Choroid plexus epithelial cell (primary cell): ENCODE data around the gene H6PD.
A peak's percentile ranks its signal among the peaks of the same experiment; 100 is the strongest.

Source experiments
- DNase-seq: peaks from one replicate; pipeline ENCODE4 v3.0.0-alpha.2; 2010; ENCODE audit warnings: low read depth
- H3K4me3 ChIP-seq: 2 replicates; pipeline ENCODE4 v1.5.1; 2011; ENCODE audit warnings: low read depth, mild to moderate bottlenecking, control low read depth, low read length, moderate library complexity
- CTCF ChIP-seq: conservative IDR thresholded peaks from 2 replicates; pipeline ENCODE4 v1.5.1; 2011; ENCODE audit warnings: low read depth, mild to moderate bottlenecking, control low read depth, inconsistent platforms, low read length, moderate library complexity

H6PD gene

GRCh38 chr1:9269721-9270120 is 35.1 kb downstream of the H6PD start:
- no peak overlapping the region for H3K4me3 ChIP-seq
- no peak for DNase-seq
- TF ChIP-seq CTCF: no peak

DNA sequence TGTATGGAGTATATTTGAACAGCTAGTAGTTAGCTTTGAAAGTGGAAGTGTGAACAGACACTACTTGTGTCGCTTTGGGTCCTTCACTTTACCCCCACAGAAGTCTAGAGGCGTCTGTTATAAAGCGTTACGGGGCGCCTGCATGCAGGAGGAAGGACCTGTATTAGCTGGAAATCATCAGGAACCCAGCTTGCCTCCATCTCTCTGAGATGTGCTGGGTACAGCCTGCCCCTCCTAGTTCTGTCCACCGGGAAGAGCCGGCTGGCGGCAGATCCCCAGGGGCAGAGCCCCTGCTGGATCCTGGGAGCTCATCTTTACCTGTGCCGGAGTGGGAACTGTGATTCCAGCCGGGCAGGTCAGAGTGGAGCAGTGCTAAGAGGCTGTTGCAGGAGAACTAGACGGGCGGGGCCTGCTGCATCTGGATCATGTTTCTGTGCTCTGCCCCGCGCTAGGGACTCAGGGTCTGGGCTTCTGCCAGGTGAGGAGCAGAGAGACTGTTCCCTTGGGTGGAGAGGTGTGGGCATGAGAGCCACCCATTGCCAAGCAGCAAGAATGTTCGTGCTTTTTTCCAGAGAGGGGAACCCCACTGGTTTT is 35.8 kb downstream of the H6PD start:
- TF ChIP-seq CTCF: no peak
- H3K4me3 ChIP-seq: no peak overlapping the region
- DNase-seq: no peak

DNA sequence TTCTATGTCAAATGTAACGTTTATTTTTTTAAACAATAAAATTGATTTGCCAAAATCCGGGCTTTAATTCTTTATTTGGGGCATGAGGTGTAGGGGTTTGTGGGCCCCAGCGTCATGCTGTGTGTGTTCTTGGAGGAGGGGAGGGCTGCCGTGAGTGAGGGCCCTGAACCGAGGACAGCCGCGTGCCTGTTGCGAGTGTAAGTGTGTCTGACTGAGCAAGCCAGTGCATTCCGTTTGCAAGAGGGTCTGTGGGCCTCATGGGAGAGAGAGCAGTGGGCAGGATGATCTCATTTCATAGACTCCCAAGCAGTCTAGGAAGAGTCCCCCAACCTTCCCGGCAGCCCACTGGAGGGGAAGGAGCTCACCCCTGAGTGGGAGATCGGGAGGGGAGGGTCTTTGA is 36.7 kb downstream of the H6PD start:
- TF ChIP-seq CTCF: no peak
- H3K4me3 ChIP-seq: no peak overlapping the region
- no peak for DNase-seq

DNA sequence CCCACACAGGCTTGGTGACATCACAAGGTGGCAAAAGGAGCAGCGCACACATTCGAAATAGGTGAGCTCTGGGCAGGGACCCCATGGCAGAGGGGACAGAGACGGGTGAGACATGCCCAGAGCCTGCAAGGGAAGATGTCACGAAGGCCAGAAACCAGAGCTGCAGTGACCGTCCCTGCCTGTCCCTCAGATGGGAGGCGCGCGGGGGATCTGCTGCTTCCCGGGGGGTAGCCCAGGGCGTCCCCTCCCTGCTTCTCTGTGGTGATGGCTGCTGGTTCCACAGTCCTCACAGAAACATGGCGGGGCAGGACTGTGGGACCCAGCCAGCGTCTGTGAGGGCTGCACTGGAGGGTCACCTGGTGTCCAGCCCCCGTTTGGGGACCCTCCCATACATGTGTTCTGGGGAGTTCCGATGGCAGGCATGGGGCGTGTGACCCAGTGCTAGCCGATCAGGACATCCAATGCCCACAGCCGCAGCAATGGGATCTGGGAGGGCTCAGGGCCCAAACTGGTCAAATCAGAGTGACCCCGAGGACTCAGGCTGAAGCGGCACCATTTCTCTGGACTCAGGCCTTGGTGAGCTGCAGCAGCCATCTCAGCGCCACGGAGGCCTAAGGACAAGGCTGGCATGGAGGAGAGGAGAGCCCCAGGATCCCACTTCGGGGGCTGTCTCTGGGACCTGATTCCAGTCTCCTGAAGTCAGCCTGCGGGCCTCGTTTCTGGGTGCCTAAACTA is 37.5 kb downstream of the H6PD start:
- DNase-seq: no peak
- no peak for TF ChIP-seq CTCF
- H3K4me3 ChIP-seq: no peak overlapping the region

DNA sequence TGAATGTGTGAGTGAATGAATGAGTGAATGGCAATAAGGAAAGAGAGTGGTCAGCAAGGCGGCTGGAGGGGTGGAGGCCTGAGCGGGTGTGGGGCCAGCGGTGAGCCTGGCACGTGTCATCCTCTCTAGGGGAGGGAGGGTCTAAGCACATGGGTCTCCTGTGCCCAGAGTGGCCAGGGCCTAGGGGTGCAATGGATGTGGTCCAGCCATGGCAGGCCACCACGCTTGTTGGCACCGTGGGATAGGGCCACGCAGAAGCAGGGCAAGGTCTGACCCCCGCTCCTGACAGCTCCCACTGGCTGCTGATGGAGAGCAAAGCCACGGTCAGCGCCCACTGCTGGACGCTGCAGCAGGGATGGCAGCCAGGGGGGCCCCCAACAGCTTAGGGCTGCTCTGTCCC is 38.6 kb downstream of the H6PD start:
- DNase-seq: no peak
- TF ChIP-seq CTCF: peak; percentile 20
- H3K4me3 ChIP-seq: no peak overlapping the region

DNA sequence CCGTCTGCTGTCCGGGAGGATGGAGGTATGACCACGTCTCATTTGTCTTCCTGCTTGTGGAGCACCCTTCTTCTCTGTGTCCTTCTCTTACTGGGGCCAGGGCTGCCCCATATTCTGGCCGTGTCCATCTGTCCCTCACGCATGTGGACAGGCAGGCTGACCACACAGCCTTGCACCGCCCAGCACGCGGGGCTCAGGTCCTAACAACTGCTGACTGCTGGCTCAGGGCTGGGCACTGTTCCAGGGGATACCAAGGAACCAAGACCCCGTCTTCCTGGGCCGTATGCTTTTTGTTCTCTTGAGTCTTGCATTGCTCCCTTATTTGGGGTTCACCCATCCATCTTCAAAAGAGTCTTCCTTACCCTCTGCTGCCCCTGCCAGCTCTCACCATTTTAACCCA is 40.6 kb downstream of the H6PD start:
- DNase-seq: peak; percentile 54
- TF ChIP-seq CTCF: no peak
- H3K4me3 ChIP-seq: no peak overlapping the region

- DNase-seq: peak; percentile 81
- no peak overlapping the region for H3K4me3 ChIP-seq
- no peak for TF ChIP-seq CTCF
These were observed 41.0 kb downstream of the H6PD start for GRCh38 chr1:9275567-9276034.
